HepG2 (cell line): ENCODE data around the gene GLRX5. TPM values are rescaled to one million over a fixed set of nuclear protein-coding genes. Genes with fewer than 3 reads are reported as not detected.

Experiments
- ATF7 ChIP-seq, 2 experiments: fragments of 450-650 bp in 1 of 2; sonication (generic) in 1 of 2; formaldehyde crosslinking in 1 of 2; IDR thresholded peaks; 2 replicates each; pipeline versions ENCODE4 v1.4.0 to v1.6.1; 2016 to 2020; ENCODE audit warnings: antibody characterized with exemption in 1 of 2, mild to moderate bottlenecking in 1 of 2, missing genetic modification reagents in 1 of 2
- CENPT ChIP-seq: sonication (generic); formaldehyde crosslinking; IDR thresholded peaks from 2 replicates; pipeline ENCODE4 v1.8.0; 2022; ENCODE audit warnings: low read depth, mild to moderate bottlenecking, moderate library complexity, missing genetic modification reagents
- FOXA3 ChIP-seq: IDR thresholded peaks from 2 replicates; pipeline ENCODE4 v1.6.1; 2016; ENCODE audit warnings: missing genetic modification reagents, missing compliant biosample characterization
- HMG20A ChIP-seq: IDR thresholded peaks from 2 replicates; pipeline ENCODE4 v1.6.1; 2016; ENCODE audit warnings: borderline replicate concordance
- IKZF1 ChIP-seq: fragments of 450-650 bp; IDR thresholded peaks from 2 replicates; pipeline ENCODE4 v1.7.1; 2016
- KMT2A ChIP-seq: sonication (generic); formaldehyde crosslinking; IDR thresholded peaks from 2 replicates; pipeline ENCODE4 v1.4.0; 2020; ENCODE audit warnings: missing genetic modification reagents
- MXD4 ChIP-seq: IDR thresholded peaks from 2 replicates; pipeline ENCODE4 v1.6.1; 2016; ENCODE audit warnings: mild to moderate bottlenecking, missing biosample characterization, missing genetic modification reagents
- TEAD3 ChIP-seq: optimal IDR thresholded peaks from 2 replicates; pipeline ENCODE3; 2016; ENCODE audit warnings: borderline replicate concordance
- ZMYM4 ChIP-seq: sonication (generic); formaldehyde crosslinking; IDR thresholded peaks from 2 replicates; pipeline ENCODE4 v1.8.1; 2023; ENCODE audit warnings: mild to moderate bottlenecking, missing genetic modification reagents
- ZNF407 ChIP-seq: sonication (generic); formaldehyde crosslinking; IDR thresholded peaks from one replicate; pipeline ENCODE4 v1.5.1; 2020; ENCODE audit warnings: mild to moderate bottlenecking, missing genetic modification reagents; ENCODE audit errors: not compliant biosample characterization
- ZNF484 ChIP-seq: sonication (generic); formaldehyde crosslinking; IDR thresholded peaks from 2 replicates; pipeline ENCODE4 v1.5.1; 2020; ENCODE audit warnings: mild to moderate bottlenecking, low read depth, missing genetic modification reagents, borderline replicate concordance
- ZNF615 ChIP-seq: sonication (generic); formaldehyde crosslinking; IDR thresholded peaks from 2 replicates; pipeline ENCODE4 v1.5.0; 2020; ENCODE audit warnings: mild to moderate bottlenecking, missing genetic modification reagents, borderline replicate concordance
- ZNF644 ChIP-seq: IDR thresholded peaks from 2 replicates; pipeline ENCODE4 v1.6.1; 2016; ENCODE audit warnings: low read depth
- ZNF691 ChIP-seq: sonication (generic); formaldehyde crosslinking; IDR thresholded peaks from 2 replicates; pipeline ENCODE4 v1.4.0; 2020; ENCODE audit warnings: missing genetic modification reagents, low read depth, mild to moderate bottlenecking, borderline replicate concordance
- polyA plus RNA-seq, 8 experiments: library from polyadenylated mRNA; depleted of rRNA in 3 of 8; stranded (reverse) in 7 of 8; unstranded in 1 of 8; fragments of >200 nt; fragmentation: Illumina TruSeq in 4 of 8; extraction: Trizol in 4 of 8; gene quantifications; 2 replicates each; pipeline versions ENCODE4 v1.2.1 to v1.2.3, GENCODE V29; 2011 to 2016; ENCODE audit warnings: low read depth in 4 of 8, missing spikeins in 1 of 8, mixed read lengths in 1 of 8; ENCODE audit not compliant: insufficient read depth in 1 of 8
- total RNA-seq, 5 experiments: library from RNA; depleted of rRNA; stranded (reverse); fragments of >200 nt; fragmentation: Illumina TruSeq; extraction: Trizol; gene quantifications; 2 replicates each; pipeline ENCODE4 v1.2.3, GENCODE V29; 2016; ENCODE audit warnings: low read depth in 1 of 5
- TF ChIP-seq, protein P1 (sequence below): sonication (generic); formaldehyde crosslinking; IDR thresholded peaks from 2 replicates; pipeline ENCODE4 v1.4.0; 2020; ENCODE audit warnings: mild to moderate bottlenecking, missing genetic modification reagents
- TF ChIP-seq, protein P2 (sequence below): fragments of 450-650 bp; IDR thresholded peaks from 2 replicates; pipeline ENCODE4 v1.6.1; 2016

Gene GLRX5
- total and polyA plus RNA-seq, 2 of the 13 experiments (the other 11 are each of a cell fraction or from before 2014, with no cell fraction given): 122 to 146 TPM

GRCh38 chr14:95515596-95516552, 19.0 kb upstream of the GLRX5 start (continued):
- TF ChIP-seq, protein P1, sequence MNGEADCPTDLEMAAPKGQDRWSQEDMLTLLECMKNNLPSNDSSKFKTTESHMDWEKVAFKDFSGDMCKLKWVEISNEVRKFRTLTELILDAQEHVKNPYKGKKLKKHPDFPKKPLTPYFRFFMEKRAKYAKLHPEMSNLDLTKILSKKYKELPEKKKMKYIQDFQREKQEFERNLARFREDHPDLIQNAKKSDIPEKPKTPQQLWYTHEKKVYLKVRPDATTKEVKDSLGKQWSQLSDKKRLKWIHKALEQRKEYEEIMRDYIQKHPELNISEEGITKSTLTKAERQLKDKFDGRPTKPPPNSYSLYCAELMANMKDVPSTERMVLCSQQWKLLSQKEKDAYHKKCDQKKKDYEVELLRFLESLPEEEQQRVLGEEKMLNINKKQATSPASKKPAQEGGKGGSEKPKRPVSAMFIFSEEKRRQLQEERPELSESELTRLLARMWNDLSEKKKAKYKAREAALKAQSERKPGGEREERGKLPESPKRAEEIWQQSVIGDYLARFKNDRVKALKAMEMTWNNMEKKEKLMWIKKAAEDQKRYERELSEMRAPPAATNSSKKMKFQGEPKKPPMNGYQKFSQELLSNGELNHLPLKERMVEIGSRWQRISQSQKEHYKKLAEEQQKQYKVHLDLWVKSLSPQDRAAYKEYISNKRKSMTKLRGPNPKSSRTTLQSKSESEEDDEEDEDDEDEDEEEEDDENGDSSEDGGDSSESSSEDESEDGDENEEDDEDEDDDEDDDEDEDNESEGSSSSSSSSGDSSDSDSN (CRISPR knock-in tag): peak; percentile 46
- no peak for TF ChIP-seq ZNF615 (CRISPR knock-in tag)
- TF ChIP-seq ZMYM4 (CRISPR knock-in tag): no peak; the same call in 1 of the 2 replicates
- no peak for TF ChIP-seq IKZF1
- TF ChIP-seq ATF7 (IDR thresholded peaks at IDR 0.05): no peak
- no peak for TF ChIP-seq ATF7 (CRISPR knock-in tag; IDR thresholded peaks at IDR 0.05)
- no peak for TF ChIP-seq CENPT (CRISPR knock-in tag)
- TF ChIP-seq TEAD3: peak; percentile 11
- TF ChIP-seq, protein P2, sequence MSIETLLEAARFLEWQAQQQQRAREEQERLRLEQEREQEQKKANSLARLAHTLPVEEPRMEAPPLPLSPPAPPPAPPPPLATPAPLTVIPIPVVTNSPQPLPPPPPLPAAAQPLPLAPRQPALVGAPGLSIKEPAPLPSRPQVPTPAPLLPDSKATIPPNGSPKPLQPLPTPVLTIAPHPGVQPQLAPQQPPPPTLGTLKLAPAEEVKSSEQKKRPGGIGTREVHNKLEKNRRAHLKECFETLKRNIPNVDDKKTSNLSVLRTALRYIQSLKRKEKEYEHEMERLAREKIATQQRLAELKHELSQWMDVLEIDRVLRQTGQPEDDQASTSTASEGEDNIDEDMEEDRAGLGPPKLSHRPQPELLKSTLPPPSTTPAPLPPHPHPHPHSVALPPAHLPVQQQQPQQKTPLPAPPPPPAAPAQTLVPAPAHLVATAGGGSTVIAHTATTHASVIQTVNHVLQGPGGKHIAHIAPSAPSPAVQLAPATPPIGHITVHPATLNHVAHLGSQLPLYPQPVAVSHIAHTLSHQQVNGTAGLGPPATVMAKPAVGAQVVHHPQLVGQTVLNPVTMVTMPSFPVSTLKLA: no peak
- TF ChIP-seq ZNF691 (CRISPR knock-in tag): no peak
- TF ChIP-seq HMG20A: no peak
- TF ChIP-seq KMT2A (CRISPR knock-in tag): peak; percentile 21; the same call in 1 of the 2 replicates
- TF ChIP-seq ZNF407 (CRISPR knock-in tag): no peak
- no peak for TF ChIP-seq MXD4 (CRISPR knock-in tag)
- TF ChIP-seq ZNF644 (CRISPR knock-in tag): no peak
- TF ChIP-seq FOXA3 (CRISPR knock-in tag): no peak
- TF ChIP-seq ZNF484 (CRISPR knock-in tag): no peak
